Osteoblast (primary cell): Measurements from ENCODE around the gene POLR3GL. TPM values are rescaled to one million over a fixed set of nuclear protein-coding genes. Genes with fewer than 3 reads are reported as not detected.

Experiments used
- DNase-seq: peaks from one replicate; pipeline ENCODE4 v3.0.0; 2011; ENCODE audit warnings: low spot score, mixed read lengths; ENCODE audit not compliant: insufficient read length; ENCODE audit errors: missing footprints
- H2AFZ ChIP-seq: 2 replicates; pipeline ENCODE4 v1.6.0; 2011; ENCODE audit warnings: mild to moderate bottlenecking, low read length
- H3K27ac ChIP-seq: 2 replicates; pipeline ENCODE4 v1.5.1; 2011; ENCODE audit warnings: mild to moderate bottlenecking, low read depth, low read length, moderate library complexity
- H3K27me3 ChIP-seq: 2 replicates; pipeline ENCODE4 v1.6.0; 2012; ENCODE audit warnings: mild to moderate bottlenecking, control low read depth, inconsistent platforms, low read length, moderate library complexity; ENCODE audit not compliant: insufficient read depth
- H3K36me3 ChIP-seq: 2 replicates; pipeline ENCODE4 v1.5.1; 2011; ENCODE audit warnings: mild to moderate bottlenecking, low read length, control low read depth, moderate library complexity; ENCODE audit not compliant: insufficient read depth
- H3K4me1 ChIP-seq: 2 replicates; pipeline ENCODE4 v1.5.1; 2011; ENCODE audit warnings: mild to moderate bottlenecking, low read length, control low read depth, moderate library complexity; ENCODE audit not compliant: insufficient read depth
- H3K4me2 ChIP-seq: 2 replicates; pipeline ENCODE4 v1.6.0; 2011; ENCODE audit warnings: mild to moderate bottlenecking, low read length; ENCODE audit not compliant: insufficient read depth
- H3K4me3 ChIP-seq: fragments of 200-600 bp; sonication (generic); 3 replicates; pipeline ENCODE4 v1.5.1; 2012; ENCODE audit warnings: mild to moderate bottlenecking, low read length, inconsistent platforms; ENCODE audit not compliant: insufficient read depth
- H3K79me2 ChIP-seq: 2 replicates; pipeline ENCODE4 v1.6.0; 2012; ENCODE audit warnings: mild to moderate bottlenecking, low read length, control low read depth, inconsistent platforms; ENCODE audit not compliant: insufficient read depth
- H3K9me3 ChIP-seq: 2 replicates; pipeline ENCODE4 v1.5.1; 2011; ENCODE audit warnings: low read depth, low read length, control low read depth
- H4K20me1 ChIP-seq: 2 replicates; pipeline ENCODE4 v1.6.0; 2012; ENCODE audit warnings: mild to moderate bottlenecking, low read length, control low read depth; ENCODE audit not compliant: insufficient read depth
- CTCF ChIP-seq: IDR thresholded peaks from 2 replicates; pipeline ENCODE4 v1.5.1; 2011; ENCODE audit warnings: mild to moderate bottlenecking, low read depth, low read length, moderate library complexity; ENCODE audit errors: extremely low read depth
- total RNA-seq: library from RNA; depleted of rRNA; stranded (reverse); fragments of >200 nt; gene quantifications from 2 replicates; pipeline ENCODE4 v1.2.3, GENCODE V29; 2012

The POLR3GL gene
- total RNA-seq, 1 donor = 9.4 TPM

- Histone ChIP-seq H3K79me2 (peaks cover 3% of the 10 kb centered on the region), H3K4me1 (peaks cover 41% of the 10 kb centered on the region), H3K9me3 (no peaks in the 10 kb centered on the region), H3K36me3 (no peaks in the 10 kb centered on the region), H3K27me3 (no peaks in the 10 kb centered on the region), H3K4me2 (peak overlapping the region; percentile 79), H4K20me1 (no peaks in the 10 kb centered on the region), H3K27ac (peak overlapping the region; percentile 95), H2AFZ (no peak overlapping the region), H3K4me3 (no peak overlapping the region)
- no peak for DNase-seq
- TF ChIP-seq CTCF = no peak
These were observed 16.0 kb downstream of the POLR3GL start for GRCh38 chr1:145980457-145980994.

- DNase-seq = no peak
- TF ChIP-seq CTCF = no peak
- Histone ChIP-seq H3K27ac (no peak overlapping the region), H3K4me2 (no peak overlapping the region), H3K4me1 (peaks cover 48% of the 10 kb centered on the region), H4K20me1 (no peaks in the 10 kb centered on the region), H2AFZ (no peak overlapping the region), H3K79me2 (peaks cover 3% of the 10 kb centered on the region), H3K27me3 (no peaks in the 10 kb centered on the region), H3K36me3 (no peaks in the 10 kb centered on the region), H3K9me3 (no peaks in the 10 kb centered on the region), H3K4me3 (no peak overlapping the region)
These were observed 17.7 kb downstream of the POLR3GL start for GRCh38 chr1:145982010-145982723.

- Histone ChIP-seq H3K9me3 (no peaks in the 10 kb centered on the region), H3K27me3 (no peaks in the 10 kb centered on the region), H3K4me3 (no peak overlapping the region), H2AFZ (no peak overlapping the region), H4K20me1 (no peaks in the 10 kb centered on the region), H3K4me2 (no peak overlapping the region), H3K79me2 (no peaks in the 10 kb centered on the region), H3K36me3 (no peaks in the 10 kb centered on the region), H3K4me1 (peaks cover 38% of the 10 kb centered on the region), H3K27ac (no peak overlapping the region)
- DNase-seq = no peak
- no peak for TF ChIP-seq CTCF
These were observed 18.8 kb downstream of the POLR3GL start for GRCh38 chr1:145983206-145983675.
